Calu3 (cell line): ENCODE data around the gene LUZP2. TPM values are rescaled to one million over a fixed set of nuclear protein-coding genes. Genes with fewer than 3 reads are reported as not detected.
A peak's percentile ranks its signal among the peaks of the same experiment; 100 is the strongest.

Experiments used
- BruUV-seq: library from RNA; stranded (reverse); fragments of 400-500 nt; replicated peaks from 2 replicates; lab custom pipeline; 2021; lab: Mats Ljungman, UMichigan
- CTCF ChIA-PET: fragments of 300-600 bp; sonication (Branson Sonifier 250); formaldehyde crosslinking; loops from one replicate; lab custom pipeline; 2022; ENCODE audit warnings: antibody characterized with exemption; lab: Charles Lee
- DNase-seq: peaks from one replicate; pipeline ENCODE4 v3.0.0; 2022
- H3K27ac Mint-ChIP-seq: one replicate; pipeline ENCODE4 v1.8.0; 2022; ENCODE audit warnings: mixed read lengths; ENCODE audit not compliant: unreplicated experiment
- H3K27me3 Mint-ChIP-seq: one replicate; pipeline ENCODE4 v1.8.0; 2022; ENCODE audit warnings: mixed read lengths; ENCODE audit not compliant: unreplicated experiment
- H3K36me3 Mint-ChIP-seq: one replicate; pipeline ENCODE4 v1.8.0; 2022; ENCODE audit warnings: mild to moderate bottlenecking, moderate library complexity, mixed read lengths; ENCODE audit not compliant: insufficient read depth, unreplicated experiment
- H3K4me1 Mint-ChIP-seq: one replicate; pipeline ENCODE4 v1.8.0; 2022; ENCODE audit warnings: mild to moderate bottlenecking, low read depth, mixed read lengths; ENCODE audit not compliant: unreplicated experiment
- H3K4me3 Mint-ChIP-seq: one replicate; pipeline ENCODE4 v1.8.0; 2022; ENCODE audit warnings: mild to moderate bottlenecking, low read depth, moderate library complexity, mixed read lengths; ENCODE audit not compliant: unreplicated experiment
- H3K9me3 Mint-ChIP-seq: one replicate; pipeline ENCODE4 v1.8.0; 2022; ENCODE audit warnings: low read depth, mixed read lengths; ENCODE audit not compliant: unreplicated experiment
- intact Hi-C: fragments of 100-400 bp; cut with micrococcal nuclease; formaldehyde crosslinking; loops from one replicate; pipeline ENCODE4 v1.10.0; 2022; ENCODE audit not compliant: unreplicated experiment
- total RNA-seq: library from RNA; stranded (reverse); gene quantifications from 2 replicates; pipeline ENCODE4 v1.2.3, GENCODE V29; 2022
- TF ChIP-seq, protein P1 (sequence below): fragments of 200-600 bp; IDR thresholded peaks from one replicate; pipeline ENCODE4 v1.8.0; 2022; ENCODE audit warnings: antibody characterized with exemption; ENCODE audit not compliant: unreplicated experiment

The LUZP2 gene
- total RNA-seq, 1 experiment from 2014 or later, result 0.73 TPM

DNA sequence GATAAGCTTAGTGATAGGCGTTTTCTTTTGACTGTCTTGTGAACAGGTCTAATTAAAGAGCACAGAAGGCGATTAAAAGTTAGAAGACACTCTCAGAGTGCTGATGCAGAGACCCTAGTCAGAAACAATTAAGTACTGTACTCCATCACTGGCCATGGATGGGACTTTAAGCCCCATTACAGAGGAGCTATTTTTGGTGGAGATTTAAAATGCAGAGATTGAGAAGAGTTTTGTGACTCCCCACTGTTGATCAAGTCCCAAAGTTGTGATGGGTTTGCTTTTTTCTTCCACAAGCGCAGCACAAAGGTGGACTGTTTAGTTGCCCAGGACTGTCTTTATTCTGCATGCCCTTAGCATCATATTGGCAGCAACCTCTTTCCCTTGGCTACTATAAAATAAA lies 978 bp downstream of the LUZP2 start:
- BruUV-seq, result no TSS peak
- Mint-ChIP-seq H3K27ac (no peak overlapping the region), H3K9me3 (no peaks in the 10 kb centered on the region), H3K36me3 (peaks cover 9% of the 10 kb centered on the region), H3K4me3 (peak overlapping the region; percentile 88), H3K27me3 (no peaks in the 10 kb centered on the region), H3K4me1 (peaks cover 8% of the 10 kb centered on the region)
- TF ChIP-seq, protein P1, sequence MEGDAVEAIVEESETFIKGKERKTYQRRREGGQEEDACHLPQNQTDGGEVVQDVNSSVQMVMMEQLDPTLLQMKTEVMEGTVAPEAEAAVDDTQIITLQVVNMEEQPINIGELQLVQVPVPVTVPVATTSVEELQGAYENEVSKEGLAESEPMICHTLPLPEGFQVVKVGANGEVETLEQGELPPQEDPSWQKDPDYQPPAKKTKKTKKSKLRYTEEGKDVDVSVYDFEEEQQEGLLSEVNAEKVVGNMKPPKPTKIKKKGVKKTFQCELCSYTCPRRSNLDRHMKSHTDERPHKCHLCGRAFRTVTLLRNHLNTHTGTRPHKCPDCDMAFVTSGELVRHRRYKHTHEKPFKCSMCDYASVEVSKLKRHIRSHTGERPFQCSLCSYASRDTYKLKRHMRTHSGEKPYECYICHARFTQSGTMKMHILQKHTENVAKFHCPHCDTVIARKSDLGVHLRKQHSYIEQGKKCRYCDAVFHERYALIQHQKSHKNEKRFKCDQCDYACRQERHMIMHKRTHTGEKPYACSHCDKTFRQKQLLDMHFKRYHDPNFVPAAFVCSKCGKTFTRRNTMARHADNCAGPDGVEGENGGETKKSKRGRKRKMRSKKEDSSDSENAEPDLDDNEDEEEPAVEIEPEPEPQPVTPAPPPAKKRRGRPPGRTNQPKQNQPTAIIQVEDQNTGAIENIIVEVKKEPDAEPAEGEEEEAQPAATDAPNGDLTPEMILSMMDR, result no peak
- no peak for DNase-seq
- intact Hi-C loops, result no loop called here
- CTCF ChIA-PET, result no interaction called here

DNA sequence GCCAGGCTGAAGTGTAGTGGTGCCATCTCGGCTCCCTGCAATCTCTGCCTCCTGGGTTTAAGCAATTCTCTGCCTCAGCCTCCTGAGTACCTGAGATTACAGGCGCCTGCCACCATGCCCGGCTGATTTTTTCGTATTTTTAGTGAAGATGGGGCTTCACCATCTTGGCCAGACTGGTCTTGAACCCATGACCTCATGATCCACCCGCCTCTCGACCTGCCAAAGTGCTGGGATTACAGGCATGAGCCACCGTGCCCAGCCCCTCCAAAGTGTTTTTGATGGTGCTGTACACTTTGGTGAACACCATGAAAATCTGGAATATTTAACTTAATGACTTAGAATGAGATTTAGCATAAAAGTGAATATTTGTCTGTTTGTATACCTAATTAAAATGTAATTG lies 5.6 kb downstream of the LUZP2 start:
- no peaks in the 10 kb centered on the region for H3K27me3 Mint-ChIP-seq
- no peak overlapping the region for H3K27ac Mint-ChIP-seq
- H3K4me1 Mint-ChIP-seq, result peaks cover 3% of the 10 kb centered on the region
- no TSS peak for BruUV-seq
- DNase-seq, result no peak
- no peak overlapping the region for H3K4me3 Mint-ChIP-seq
- no peaks in the 10 kb centered on the region for H3K9me3 Mint-ChIP-seq
- intact Hi-C loops, result no loop called here
- CTCF ChIA-PET, result no interaction called here
- peaks cover under 1% of the 10 kb centered on the region for H3K36me3 Mint-ChIP-seq
- TF ChIP-seq, protein P1, result no peak

DNA sequence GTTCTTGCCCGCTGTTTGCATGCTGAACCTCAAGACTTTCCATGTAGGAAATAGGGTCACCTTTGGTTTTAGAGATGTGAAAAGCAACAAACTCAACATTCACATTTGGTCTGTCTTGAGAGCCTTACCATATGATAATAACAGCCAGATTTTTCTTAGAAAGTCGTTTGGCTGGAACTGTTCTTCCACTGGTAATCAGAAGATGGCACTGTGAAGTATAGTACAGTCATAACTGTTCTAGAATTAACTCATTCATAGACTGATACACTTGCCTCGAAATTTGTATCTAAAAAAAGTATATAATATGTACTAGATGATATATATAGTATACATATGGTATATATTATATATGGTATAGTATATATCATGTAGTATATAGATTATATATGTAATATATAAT lies 12.3 kb downstream of the LUZP2 start:
- BruUV-seq, result no TSS peak
- no peaks in the 10 kb centered on the region for H3K36me3 Mint-ChIP-seq
- H3K4me1 Mint-ChIP-seq, result peaks cover 24% of the 10 kb centered on the region
- no peaks in the 10 kb centered on the region for H3K9me3 Mint-ChIP-seq
- H3K4me3 Mint-ChIP-seq, result no peak overlapping the region
- H3K27ac Mint-ChIP-seq, result no peak overlapping the region
- DNase-seq, result no peak
- CTCF ChIA-PET, result no interaction called here
- no peaks in the 10 kb centered on the region for H3K27me3 Mint-ChIP-seq
- intact Hi-C loops, result loop anchor here (5.0 kb wide), 1 partner anchor 1223 kb away; no protein-coding TSS in a partner anchor
- TF ChIP-seq, protein P1, result peak; percentile 20

DNA sequence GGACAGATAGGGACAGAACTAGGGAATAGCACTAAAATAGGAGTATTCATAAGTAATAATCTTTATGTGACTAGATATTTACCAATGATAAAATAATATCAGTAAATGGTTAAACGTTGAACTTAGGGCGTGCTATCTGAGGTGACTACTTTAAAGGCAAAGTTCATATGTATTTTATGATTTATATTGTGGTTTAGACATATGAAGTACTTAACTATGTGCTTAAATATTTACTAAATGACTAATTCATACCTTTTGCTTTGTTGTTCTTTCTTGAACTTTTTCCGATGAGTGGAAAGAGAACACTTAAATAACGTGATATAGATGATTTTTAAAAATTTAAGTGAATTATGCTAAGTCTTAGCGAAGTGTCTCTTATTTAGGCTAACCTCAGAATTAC lies 14.7 kb downstream of the LUZP2 start:
- BruUV-seq, result no TSS peak
- DNase-seq, result no peak
- CTCF ChIA-PET, result no interaction called here
- H3K27ac Mint-ChIP-seq, result peak overlapping the region; percentile 37
- H3K9me3 Mint-ChIP-seq, result no peaks in the 10 kb centered on the region
- TF ChIP-seq, protein P1, result no peak
- no peaks in the 10 kb centered on the region for H3K36me3 Mint-ChIP-seq
- intact Hi-C loops, result no loop called here
- peak overlapping the region; percentile 26 for H3K4me3 Mint-ChIP-seq
- peaks cover 34% of the 10 kb centered on the region for H3K4me1 Mint-ChIP-seq
- H3K27me3 Mint-ChIP-seq, result no peaks in the 10 kb centered on the region
